Right ventricle myocardium superior (tissue), 1 donor: ENCODE measurements around the gene SLC16A14. TPM values are rescaled to one million over a fixed set of nuclear protein-coding genes. Genes with fewer than 3 reads are reported as not detected.
"Not testable (repeated sequence)": the region's sequence is repeated elsewhere in the genome, so short reads cannot be mapped to it uniquely, and the experiment has no call there.

ENCODE experiments used
- ATAC-seq: fragments of 200-7000 bp; cut with Tn5 transposase; one replicate; pipeline ENCODE4 v1.9.1; 2020; ENCODE audit warnings: mild to moderate bottlenecking; ENCODE audit not compliant: poor library complexity
- DNase-seq: peaks from one replicate; pipeline ENCODE4 v3.0.0-alpha.2; 2020
- intact Hi-C: fragments of 100-400 bp; cut with DNase I; formaldehyde crosslinking; loops from one replicate; pipeline ENCODE4 v1.11.2; 2022
- long read RNA-seq: library from polyadenylated mRNA; unstranded; transcript quantifications from one replicate; pipeline ENCODE4 v2.0.0, GENCODE V29; 2021
- total RNA-seq: library from RNA; stranded (reverse); fragmentation: NEBNext Ultra II Directional; extraction: Animal tissue kit (Norgen Biotek cat#: 25700); gene quantifications from one replicate; pipeline ENCODE4 v1.2.1, GENCODE V29; 2021
- donor health status: DM: no; HTN: yes; CAD: no; lungs with severe emphysema.

The SLC16A14 gene, protein sequence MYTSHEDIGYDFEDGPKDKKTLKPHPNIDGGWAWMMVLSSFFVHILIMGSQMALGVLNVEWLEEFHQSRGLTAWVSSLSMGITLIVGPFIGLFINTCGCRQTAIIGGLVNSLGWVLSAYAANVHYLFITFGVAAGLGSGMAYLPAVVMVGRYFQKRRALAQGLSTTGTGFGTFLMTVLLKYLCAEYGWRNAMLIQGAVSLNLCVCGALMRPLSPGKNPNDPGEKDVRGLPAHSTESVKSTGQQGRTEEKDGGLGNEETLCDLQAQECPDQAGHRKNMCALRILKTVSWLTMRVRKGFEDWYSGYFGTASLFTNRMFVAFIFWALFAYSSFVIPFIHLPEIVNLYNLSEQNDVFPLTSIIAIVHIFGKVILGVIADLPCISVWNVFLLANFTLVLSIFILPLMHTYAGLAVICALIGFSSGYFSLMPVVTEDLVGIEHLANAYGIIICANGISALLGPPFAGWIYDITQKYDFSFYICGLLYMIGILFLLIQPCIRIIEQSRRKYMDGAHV
- 3.0 TPM for total RNA-seq
- long read RNA-seq, full-length matches to known transcripts, result 4 of 5 reads
- long read RNA-seq, partial matches to known transcripts, result 0 of 5 reads
- long read RNA-seq, other reads (novel, unspliced or antisense), result 1 of 5 reads

DNA sequence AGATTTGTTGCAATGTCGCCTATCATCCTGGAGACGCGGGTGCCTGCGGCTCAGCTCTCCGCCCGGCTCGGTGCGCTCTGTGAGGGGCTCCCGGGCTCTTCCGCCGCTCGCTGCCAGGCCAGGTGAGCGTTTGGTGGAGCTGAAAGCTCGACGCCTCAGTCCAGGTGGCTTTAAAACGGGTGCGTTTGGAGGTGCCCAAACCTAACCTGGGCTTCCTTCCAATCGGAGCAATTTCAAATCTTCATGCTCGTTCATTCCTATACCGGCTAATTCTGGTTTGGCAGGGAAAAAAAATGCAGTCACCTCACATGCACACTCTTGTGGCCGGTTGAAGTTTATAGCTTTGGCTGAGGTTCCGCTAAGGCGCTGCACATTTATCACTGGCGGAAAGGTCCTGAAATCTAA, at the start of gene SLC16A14:
Gene SLC16A14, minus strand, starts transcription at position 274 of the 405 bp plus-strand sequence. CDS start 9,572 bp downstream, outside the sequence.
- DNase-seq (no peak), ATAC-seq (peak; percentile 75)
- intact Hi-C loops, result loop anchor here (2.0 to 5.0 kb wide), 2 partner anchors 64 to 94 kb away; no protein-coding TSS in a partner anchor

DNA sequence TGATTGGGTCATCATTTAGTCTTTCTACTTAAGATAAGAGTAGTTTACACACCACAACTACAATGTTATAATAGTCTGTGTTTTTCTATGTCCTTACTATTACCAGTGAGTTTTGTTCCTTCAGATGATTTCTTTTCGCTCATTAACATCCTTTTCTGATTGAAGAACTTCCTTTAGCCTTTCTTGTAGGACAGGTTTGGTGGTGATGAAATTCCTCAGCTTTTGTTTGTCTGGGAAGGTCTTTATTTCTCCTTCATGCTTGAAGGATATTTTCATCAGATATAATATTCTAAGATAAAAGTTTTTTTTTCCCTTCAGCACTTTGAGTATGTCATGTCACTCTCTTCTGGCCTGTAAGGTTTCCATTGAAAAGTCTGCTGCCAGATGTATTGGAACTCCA, 38.0 kb upstream of the SLC16A14 start:
- DNase-seq (no peak), ATAC-seq (no peak)

DNA sequence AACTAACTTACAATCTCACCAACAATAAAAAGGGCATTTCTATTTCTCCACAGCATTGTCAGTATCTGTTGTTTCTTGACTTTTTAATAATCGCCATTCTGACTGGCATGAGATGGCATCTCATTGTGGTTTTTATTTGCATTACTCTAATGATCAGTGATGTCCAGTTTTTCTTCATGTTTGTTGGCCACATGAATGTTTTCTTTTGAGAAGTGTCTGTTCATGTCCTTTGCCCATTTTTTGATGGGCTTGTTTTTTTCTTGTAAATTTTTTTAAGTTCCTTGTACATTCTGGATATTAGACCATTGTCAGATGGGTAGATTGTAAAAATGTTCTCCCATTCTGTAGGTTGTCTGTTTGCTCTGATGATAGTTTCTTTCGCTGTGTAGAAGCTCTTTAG, 33.2 kb upstream of the SLC16A14 start:
- intact Hi-C loops, DNase-seq, ATAC-seq: not testable (repeated sequence)

More for the DNA sequence above, 38.0 kb upstream of the SLC16A14 start:
- intact Hi-C loops, result no loop called here

DNA sequence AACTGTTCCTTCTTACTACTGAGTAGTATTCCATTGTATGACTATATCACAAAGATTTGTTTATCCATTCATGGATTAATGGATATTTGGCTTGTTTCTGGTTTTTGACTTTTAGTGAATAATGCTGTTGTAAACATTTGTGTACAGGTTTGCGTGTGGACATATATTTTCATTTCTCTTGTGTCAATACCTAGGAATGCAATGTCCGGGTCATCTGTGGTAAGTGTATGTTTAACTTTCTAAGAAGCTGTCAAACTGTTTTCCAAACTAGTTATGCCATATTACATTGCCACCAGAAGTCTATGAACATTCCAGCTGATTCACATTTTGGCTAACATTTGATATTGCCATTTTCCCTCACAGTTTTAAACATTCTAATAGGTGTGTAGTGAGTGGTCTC, 29.1 kb upstream of the SLC16A14 start:
- no peak for ATAC-seq
- intact Hi-C loops, result no loop called here

DNA sequence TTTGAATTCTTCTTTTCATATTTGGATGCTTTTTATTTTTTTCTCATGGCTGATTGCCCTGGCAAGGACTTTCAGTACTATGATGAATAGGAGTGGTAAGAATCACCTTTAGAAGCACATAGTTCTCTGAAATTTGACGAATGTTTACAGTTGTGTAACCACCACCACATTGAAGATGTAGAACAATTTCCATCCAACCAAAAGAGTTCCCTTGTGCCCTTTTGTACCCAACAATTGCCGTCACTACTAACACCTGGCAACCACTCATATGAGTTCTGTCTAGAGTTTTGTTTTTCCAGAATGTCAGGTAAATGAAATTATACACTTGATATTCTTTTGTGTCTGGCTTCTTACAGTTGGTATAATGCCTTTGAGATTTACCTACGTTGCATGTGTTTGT, 28.7 kb upstream of the SLC16A14 start:
- intact Hi-C loops, result no loop called here
- DNase-seq (no peak), ATAC-seq (no peak)

More for the DNA sequence above, 29.1 kb upstream of the SLC16A14 start:
- DNase-seq, result no peak

DNA sequence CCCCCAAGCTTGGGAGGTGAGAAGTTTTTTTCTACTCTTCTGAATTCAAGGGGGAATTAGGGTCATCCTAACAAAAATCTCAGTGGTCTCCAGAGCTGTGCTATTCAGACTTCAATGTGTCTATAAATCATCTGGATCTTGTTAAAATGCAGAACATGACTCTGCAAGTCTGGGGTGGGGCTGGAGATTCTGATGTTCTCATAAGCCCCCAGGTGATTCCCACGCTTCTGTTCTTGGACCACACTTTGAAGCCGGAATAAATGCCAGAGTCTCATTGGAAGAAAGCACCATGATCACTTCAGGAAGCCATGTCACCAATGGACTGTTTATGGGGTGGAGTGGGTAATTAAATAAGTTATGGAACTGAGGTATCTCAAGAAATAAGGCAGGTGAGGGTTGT, 22.2 kb upstream of the SLC16A14 start:
- intact Hi-C loops, result no loop called here
- ATAC-seq, result no peak
- DNase-seq, result no peak

DNA sequence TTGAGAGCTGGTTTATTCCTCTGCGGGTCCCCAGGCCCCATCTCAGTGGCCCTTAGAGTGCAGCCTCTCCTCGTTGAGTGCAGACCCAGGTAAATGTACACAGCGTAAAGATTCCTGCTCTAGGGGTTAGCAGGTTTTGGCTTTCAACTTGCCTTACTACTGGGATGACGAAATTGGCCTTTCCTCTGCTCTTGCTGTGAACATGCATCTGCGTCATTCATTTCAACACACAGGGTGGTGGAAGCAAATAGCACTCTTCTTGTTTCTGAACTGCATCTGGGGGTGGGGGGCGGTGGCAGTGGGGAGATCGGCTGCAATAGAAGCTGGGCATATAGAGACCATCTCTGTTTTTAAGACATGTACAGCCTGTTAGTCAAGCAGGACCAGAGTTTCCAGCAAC, 16.5 kb upstream of the SLC16A14 start:
- ATAC-seq (no peak), DNase-seq (no peak)
- intact Hi-C loops, result no loop called here

DNA sequence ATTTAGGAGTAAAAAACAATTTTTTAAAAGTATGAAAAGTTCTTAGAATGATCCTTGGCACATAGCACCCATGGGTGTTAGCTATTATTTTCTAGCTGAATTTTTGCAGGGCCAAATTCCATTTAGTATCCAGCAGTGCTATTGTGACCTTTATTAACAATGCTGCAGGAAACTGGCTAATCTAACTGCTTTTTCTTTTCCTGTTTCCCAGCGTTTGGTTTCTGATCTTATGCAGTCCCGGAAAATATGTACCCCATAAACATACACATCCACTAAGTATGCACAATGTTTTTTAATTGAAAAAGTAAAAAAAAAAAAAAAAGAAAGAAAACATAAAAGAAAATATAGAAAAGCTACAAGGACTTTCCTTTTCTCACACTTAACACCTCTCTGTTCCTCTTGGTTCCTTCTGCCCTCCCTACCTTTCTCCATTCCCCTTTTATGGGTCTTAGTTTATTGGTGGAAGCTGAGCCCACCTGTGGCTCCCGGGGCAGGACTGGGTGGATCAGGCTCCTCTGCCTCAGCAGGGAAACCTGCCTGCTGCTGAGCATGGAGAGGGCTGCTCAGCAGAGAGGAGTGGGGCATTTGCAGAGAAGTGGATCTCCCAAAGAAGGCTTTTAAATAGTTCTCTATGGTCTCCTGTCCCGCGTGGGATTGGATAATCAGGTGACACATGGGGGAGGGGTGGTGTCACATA, 9.3 kb upstream of the SLC16A14 start:
- ATAC-seq, result no peak
- intact Hi-C loops, result no loop called here
- DNase-seq, result no peak

DNA sequence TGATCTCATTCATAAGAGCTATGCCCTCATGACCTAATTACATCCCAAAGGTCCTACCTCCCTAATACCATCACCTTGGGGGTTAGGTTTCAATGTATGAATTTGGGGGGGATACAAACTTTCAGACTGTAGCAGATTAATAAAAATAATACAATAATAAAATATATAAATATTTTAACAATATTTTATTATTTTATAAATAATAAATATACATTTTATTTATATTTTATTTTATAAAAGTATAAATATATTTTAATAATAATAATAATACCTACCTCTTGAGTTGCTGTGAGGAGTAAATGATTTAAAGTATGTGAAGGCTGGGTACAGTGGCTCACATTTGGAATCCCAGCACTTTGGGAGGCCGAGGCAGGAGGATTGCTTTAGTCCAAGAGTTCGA, 8.1 kb upstream of the SLC16A14 start:
- ATAC-seq, result no peak
- no peak for DNase-seq
- intact Hi-C loops, result no loop called here

DNA sequence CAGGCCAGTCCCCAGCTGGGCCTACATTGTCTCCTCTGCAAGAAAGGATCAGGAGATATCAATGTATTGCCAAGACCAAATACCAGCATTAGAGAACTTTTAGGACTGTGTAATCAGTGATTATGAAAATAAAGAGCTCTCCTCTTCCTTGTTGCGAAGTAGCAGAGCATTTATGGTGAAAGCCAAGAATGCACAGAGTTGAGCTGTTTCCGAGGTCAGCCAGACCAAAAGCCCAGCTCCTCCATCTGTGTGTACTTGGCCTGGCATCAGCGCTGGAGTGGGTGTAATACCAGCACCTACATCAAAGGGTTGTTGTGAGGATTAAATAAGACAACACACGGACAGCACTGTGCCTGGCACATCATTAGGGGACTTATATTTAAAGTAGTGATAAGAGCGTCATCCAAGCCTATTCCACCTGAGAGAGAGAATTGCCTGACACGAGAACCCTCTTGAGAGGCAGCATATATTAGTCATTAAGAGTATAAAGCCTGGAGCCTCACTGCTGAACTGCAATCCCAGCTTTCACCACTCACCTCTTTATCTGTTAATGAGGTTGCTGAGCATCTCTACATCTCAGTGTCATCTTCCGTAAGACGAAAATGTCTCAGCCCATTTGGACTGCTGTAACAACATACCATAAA, 7.4 kb upstream of the SLC16A14 start:
- ATAC-seq (no peak), DNase-seq (no peak)
- intact Hi-C loops, result no loop called here

DNA sequence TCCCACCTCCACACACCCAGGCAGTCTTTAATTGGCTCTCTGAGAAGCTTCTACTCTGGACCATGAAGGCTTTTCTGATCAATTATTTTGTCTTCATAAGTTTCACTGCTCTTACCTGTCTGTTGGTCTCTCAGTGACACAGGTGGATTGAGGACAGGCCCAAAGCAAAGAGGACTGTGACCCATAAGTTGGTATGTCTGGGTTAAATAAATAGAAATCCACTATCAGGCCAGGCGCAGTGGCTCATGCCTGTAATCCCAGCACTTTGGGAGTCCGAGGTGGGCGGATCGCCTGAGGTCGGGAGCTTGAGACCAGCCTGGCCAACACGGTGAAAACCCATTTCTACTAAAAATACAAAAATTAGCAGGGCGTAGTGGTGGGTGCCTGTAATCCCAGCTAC, 2.7 kb upstream of the SLC16A14 start:
- DNase-seq, result no peak
- no peak for ATAC-seq
- intact Hi-C loops, result no loop called here

DNA sequence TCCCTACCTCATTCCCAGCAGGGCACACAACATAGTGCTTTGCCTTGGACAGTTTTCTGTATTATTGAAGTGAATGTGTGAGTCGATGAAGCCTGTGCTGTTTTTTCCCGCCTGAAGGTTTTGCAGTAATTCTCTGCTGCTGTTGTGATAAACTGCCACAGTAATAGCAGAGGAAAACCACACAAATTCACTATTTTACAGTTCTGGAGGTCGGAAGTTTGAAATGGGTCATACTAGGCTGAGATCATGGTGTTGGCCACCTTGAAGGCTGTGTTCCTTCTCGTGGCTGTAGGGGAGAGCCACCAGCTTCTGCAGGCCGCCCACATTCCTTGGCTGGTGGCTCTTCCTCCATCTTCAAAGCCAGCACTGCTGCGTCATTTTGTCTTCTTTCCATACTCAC, 678 bp upstream of the SLC16A14 start:
- DNase-seq (no peak), ATAC-seq (no peak)
- intact Hi-C loops, result loop anchor here (2.0 to 5.0 kb wide), 2 partner anchors 63 to 93 kb away; no protein-coding TSS in a partner anchor

DNA sequence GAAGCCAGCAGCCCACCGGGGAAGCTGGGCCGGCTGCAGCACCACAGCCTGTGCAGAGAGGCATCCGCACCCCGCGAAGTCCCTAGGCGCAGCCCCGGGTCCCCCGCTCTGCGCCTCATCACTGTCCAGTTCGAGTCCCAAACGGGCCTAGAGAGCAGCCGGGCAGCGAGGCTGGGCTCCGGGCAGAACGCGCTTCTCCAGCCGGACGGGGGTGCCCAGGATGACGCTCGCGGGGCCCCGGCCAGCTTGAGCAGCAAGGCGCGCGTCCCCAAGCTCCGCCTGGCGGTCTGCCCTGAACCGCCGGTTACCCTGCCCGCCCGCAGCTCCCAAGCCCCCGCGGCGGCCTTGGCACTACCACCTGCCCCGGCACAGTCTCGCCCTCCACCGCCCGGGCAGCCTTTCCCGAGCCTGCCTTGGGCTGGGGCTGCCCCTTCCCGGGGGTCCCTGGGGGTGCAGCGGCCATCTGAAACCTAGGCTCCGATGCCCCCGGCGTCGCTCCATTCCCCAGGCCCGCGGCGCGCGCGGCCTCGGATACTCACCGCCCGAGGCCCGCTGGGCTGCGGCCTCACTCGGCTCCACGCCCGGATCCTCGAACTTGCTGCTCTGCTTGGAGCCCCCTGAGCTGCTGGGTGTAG, 591 bp downstream of the SLC16A14 start:
- intact Hi-C loops, result loop anchor here (2.0 to 5.0 kb wide), 2 partner anchors 65 to 94 kb away; no protein-coding TSS in a partner anchor
- ATAC-seq, result peak; percentile 84
- peak; percentile 69 for DNase-seq

DNA sequence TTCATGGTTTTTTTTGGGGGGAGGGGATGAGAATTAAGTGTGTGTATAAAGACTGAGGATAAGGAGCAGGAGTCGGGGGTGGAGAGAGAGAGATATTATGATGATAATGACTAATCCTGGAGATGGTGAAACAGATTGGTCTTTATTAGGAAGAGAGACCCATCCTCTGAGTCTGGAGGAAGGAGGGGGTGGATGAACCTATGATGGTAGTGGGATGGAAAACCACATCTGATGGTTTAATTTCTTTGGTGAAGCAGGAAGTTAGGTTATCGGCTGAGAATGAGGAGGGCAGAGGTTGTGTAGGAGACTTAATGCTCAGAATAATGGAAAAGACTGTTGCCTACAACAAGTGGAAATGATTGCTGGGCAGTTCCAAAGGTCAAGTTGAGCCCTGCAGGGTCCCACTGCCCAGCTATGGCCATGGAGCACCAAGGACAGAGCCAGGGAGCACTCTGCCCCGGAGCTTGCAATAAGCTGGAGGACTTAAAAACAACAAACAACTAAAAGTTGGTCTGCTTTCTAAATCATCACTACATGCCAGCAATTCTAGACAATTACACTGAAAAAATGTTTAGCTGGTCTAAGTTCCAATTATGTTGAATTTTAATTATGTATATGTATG, 7.9 kb downstream of the SLC16A14 start:
- ATAC-seq, result no peak
- DNase-seq, result no peak
- intact Hi-C loops, result no loop called here

DNA sequence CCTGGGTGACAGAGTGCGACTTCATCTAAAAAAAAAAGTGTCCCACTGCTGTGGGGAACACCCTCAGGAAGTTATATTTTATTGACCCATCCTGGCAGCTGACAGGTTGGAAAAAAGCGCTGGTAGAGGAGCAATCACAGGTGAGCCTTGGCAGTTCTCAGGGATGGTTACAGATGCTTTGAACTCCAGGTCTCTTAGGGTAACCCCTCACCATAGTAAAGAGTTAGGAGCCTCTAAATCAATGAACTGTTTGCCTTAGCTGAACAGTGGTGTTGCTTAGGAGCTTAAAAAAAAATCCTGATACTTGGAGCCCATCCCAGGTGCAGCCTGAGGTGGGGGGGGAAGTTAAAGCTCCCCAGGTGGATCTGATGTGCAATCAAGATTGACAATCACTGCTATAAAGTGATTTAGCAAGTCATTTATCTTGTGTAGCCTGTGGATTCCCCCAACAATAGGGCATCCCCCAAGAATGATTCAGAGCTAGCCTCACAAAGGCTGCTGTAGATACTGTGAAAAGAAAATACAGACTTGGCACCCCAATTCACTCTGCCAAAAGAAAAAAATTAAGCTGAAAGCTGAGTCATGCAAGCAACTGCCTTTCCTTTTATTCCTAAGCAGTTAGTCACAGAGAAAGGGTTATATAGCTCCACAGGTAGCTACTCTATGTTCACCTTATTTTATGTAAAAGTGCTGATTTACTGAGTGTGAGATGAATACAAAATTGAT, 14.8 kb downstream of the SLC16A14 start:
- intact Hi-C loops, result no loop called here
- DNase-seq (no peak), ATAC-seq (no peak)

DNA sequence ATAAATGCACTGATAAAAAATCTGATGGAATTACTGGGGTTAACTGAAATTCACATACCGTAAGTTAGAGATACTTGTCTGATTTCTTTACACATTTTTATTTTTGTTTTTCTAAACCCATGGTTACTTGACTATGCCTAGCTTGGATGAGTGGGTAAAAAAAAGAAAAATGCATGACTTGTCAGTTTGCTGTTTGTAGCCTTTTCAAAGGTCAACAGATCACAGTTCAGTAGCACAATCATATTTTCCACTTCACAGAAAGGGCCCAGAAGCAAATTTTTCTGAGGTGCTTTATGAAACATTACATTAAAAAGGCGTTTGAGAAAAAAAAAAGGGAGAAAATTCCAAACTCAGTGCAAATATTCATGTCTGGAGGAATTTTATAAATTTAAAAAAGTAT, 16.4 kb downstream of the SLC16A14 start:
- intact Hi-C loops, result no loop called here
- ATAC-seq (no peak), DNase-seq (no peak)

DNA sequence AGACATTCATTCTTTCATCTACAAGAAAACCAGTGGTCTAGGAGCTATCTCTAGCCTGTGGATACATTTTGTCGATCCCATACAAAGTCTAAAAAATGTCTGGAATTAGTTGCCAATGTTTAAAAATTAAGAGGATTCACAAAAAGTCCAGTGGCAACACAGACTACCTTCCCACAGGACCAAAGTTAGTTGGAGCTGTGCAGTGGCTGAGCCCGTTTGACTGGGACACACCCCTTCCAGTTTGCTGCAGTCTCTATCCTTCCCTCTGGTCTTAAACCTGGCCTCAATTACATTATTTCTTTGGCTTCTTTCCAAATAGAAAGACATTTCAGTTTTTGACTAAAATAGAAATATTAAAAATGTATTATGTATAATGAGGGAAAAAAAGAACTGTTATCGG, 18.6 kb downstream of the SLC16A14 start:
- intact Hi-C loops, result no loop called here
- no peak for DNase-seq
- peak; percentile 64 for ATAC-seq
